Chondrocyte (in vitro differentiated cells): ENCODE measurements around the gene CCDC91. TPM values are rescaled to one million over a fixed set of nuclear protein-coding genes. Genes with fewer than 3 reads are reported as not detected.

Experiments used
- DNase-seq: peaks from one replicate; pipeline ENCODE4 v3.0.0; 2021; ENCODE audit warnings: mixed read lengths, low spot score
- H3K27ac Mint-ChIP-seq: one replicate; pipeline ENCODE4 v1.8.0; 2021; ENCODE audit warnings: mild to moderate bottlenecking, moderate library complexity, mixed read lengths; ENCODE audit not compliant: unreplicated experiment
- H3K27me3 Mint-ChIP-seq: 2 replicates; pipeline ENCODE4 v1.8.0; 2021; ENCODE audit warnings: low read depth, mixed read lengths
- H3K36me3 Mint-ChIP-seq: 2 replicates; pipeline ENCODE4 v1.8.0; 2021; ENCODE audit warnings: low read depth, mixed read lengths
- H3K4me1 Mint-ChIP-seq: 2 replicates; pipeline ENCODE4 v1.8.0; 2021; ENCODE audit warnings: low read depth, mild to moderate bottlenecking, mixed read lengths
- H3K4me3 Mint-ChIP-seq: one replicate; pipeline ENCODE4 v1.8.0; 2021; ENCODE audit warnings: mild to moderate bottlenecking, moderate library complexity, mixed read lengths; ENCODE audit not compliant: unreplicated experiment
- H3K9me3 Mint-ChIP-seq: 2 replicates; pipeline ENCODE4 v1.8.0; 2021; ENCODE audit warnings: low read depth, mixed read lengths
- CTCF ChIP-seq: fragments of 200-600 bp; sonication (generic); IDR thresholded peaks from 2 replicates; pipeline ENCODE4 v1.5.0; 2021; ENCODE audit warnings: antibody characterized with exemption, mild to moderate bottlenecking, moderate library complexity
- total RNA-seq: library from RNA; stranded (reverse); gene quantifications from 3 replicates; pipeline ENCODE4 v1.2.1, GENCODE V29; 2021

Gene CCDC91
- total RNA-seq, 1 donor from 2014 or later, result 17.7 TPM

GRCh38 chr12:28484156-28484555 is 293.9 kb downstream of the CCDC91 start:
- Mint-ChIP-seq H3K36me3 (no peaks in the 10 kb centered on the region), H3K27me3 (no peaks in the 10 kb centered on the region), H3K4me1 (peaks cover 10% of the 10 kb centered on the region), H3K27ac (no peak overlapping the region), H3K9me3 (no peaks in the 10 kb centered on the region), H3K4me3 (no peak overlapping the region)
- DNase-seq, result no peak
- TF ChIP-seq CTCF, result no peak

GRCh38 chr12:28486521-28486920 is 296.3 kb downstream of the CCDC91 start:
- DNase-seq, result no peak
- Mint-ChIP-seq H3K36me3 (no peaks in the 10 kb centered on the region), H3K4me1 (peaks cover 18% of the 10 kb centered on the region), H3K9me3 (no peaks in the 10 kb centered on the region), H3K4me3 (no peak overlapping the region), H3K27ac (no peak overlapping the region), H3K27me3 (no peaks in the 10 kb centered on the region)
- no peak for TF ChIP-seq CTCF

- H3K27ac Mint-ChIP-seq, result no peak overlapping the region
- TF ChIP-seq CTCF, result no peak
- DNase-seq, result no peak
Observed at GRCh38 chr12:28489246-28489645, 299.0 kb downstream of the CCDC91 start.

GRCh38 chr12:28497889-28498411 is 307.7 kb downstream of the CCDC91 start:
- Mint-ChIP-seq H3K36me3 (peaks cover 2% of the 10 kb centered on the region), H3K4me3 (no peak overlapping the region), H3K27ac (no peak overlapping the region), H3K9me3 (peaks cover 3% of the 10 kb centered on the region), H3K27me3 (no peaks in the 10 kb centered on the region), H3K4me1 (peaks cover 19% of the 10 kb centered on the region)
- no peak for DNase-seq
- TF ChIP-seq CTCF, result no peak

More at GRCh38 chr12:28489246-28489645, 299.0 kb downstream of the CCDC91 start:
- no peak overlapping the region for H3K4me3 Mint-ChIP-seq
- no peaks in the 10 kb centered on the region for H3K27me3 Mint-ChIP-seq
- peaks cover 18% of the 10 kb centered on the region for H3K4me1 Mint-ChIP-seq
- H3K36me3 Mint-ChIP-seq, result no peaks in the 10 kb centered on the region
- no peaks in the 10 kb centered on the region for H3K9me3 Mint-ChIP-seq

GRCh38 chr12:28498850-28499249 is 308.6 kb downstream of the CCDC91 start:
- Mint-ChIP-seq H3K27me3 (no peaks in the 10 kb centered on the region), H3K4me1 (peaks cover 19% of the 10 kb centered on the region), H3K9me3 (peaks cover 3% of the 10 kb centered on the region), H3K4me3 (no peak overlapping the region), H3K27ac (no peak overlapping the region), H3K36me3 (peaks cover 2% of the 10 kb centered on the region)
- DNase-seq, result no peak
- no peak for TF ChIP-seq CTCF
